ENCODE results near the gene CCDC157.
"Not testable (repeated sequence)": the region's sequence is repeated elsewhere in the genome, so short reads cannot be mapped to it uniquely, and the experiment has no call there.

The CCDC157 gene

DNA sequence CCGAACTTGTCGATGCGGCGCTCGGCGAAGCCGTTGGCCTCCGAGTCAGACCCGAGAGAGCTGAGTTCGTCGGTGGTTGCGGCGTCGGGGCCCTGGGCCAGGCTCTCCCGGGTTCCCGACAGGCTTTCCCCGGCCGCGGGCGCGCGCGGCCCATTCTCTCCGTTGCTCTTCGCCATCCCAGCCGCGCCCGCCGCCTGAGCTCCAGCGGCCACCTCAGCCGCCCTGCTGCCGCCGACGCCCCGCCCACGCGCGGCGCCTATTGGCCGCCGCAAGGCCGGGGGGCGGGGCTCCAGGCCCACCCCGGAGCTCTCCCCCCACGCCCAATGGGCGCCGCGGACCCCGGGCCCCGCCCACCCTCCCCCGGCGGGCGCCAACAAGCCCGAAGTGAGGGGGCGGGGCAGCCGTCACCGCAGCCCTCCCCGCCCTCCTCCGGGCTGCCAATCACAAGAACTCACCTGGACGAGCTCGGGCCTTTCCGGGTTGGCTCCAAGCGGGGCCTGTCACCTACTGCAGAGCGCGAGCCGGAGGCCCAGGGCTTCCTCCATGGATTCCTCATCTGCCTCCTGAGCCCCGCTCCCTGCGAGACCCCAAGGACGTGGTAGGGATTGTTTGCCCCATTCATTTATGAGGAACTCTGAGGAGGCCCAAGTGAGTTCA, 30.0 kb upstream of the CCDC157 start, which contains the start of gene TBC1D10A:
TBC1D10A (minus strand) TSS at position 236 of the 657 bp plus-strand sequence; CDS start at position 176, 60 bp downstream.
- Histone ChIP-seq H3K27me3 (ENCODE audit: control insufficient read depth in 1 of 2, insufficient read depth in 2 of 2, low read length in 2 of 2) (no peaks in the 10 kb centered on the region), H3K27ac (ENCODE audit: low read depth, low read length) (peak within 1 kb of the TSS; percentile 81), H3K4me3 (ENCODE audit: low read depth in 1 of 2, low read length in 2 of 2) (peak within 1 kb of the TSS; percentile 74 to 82), H3K9ac (ENCODE audit: low read length) (peak within 1 kb of the TSS; percentile 60), H3K9me3 (ENCODE audit: low read length) (no peaks in the 10 kb centered on the region), H3K36me3 (ENCODE audit: insufficient read depth, low read length) (no peaks in the 10 kb centered on the region), H3K4me1 (ENCODE audit: insufficient read depth, low read length) (peaks cover 39% of the 10 kb centered on the region)

DNA sequence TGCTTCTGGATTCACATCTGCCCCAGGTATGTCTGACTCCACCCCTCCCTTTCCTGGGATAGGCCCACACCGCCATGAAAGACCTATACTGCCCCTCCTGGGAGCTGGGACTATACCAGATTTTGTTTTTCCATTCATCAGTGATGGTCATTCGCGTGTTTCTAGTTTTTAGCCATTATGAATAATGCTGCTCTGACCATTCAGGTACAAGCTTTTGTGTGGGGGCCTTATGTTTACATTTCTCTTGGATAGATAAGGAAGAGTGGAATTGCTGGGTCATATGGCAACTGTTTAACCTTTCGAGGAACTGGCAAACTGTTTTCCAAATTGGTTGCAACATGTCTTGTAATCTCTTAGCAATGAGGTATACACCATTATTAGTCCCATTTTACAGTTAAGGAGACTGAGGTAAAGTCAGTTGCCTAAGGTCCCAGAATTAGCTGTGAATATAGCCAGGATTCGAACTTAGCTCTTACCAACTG, 28.9 kb upstream of the CCDC157 start:
- H3K27me3 ChIP-seq (ENCODE audit: control insufficient read depth in 1 of 2, insufficient read depth in 2 of 2, low read length in 2 of 2), result no peaks in the 10 kb centered on the region
- H3K36me3 ChIP-seq (ENCODE audit: insufficient read depth, low read length), result peaks cover 8% of the 10 kb centered on the region
- no peak overlapping the region for H3K4me3 ChIP-seq (ENCODE audit: low read depth in 1 of 2, low read length in 2 of 2)
- H3K9ac ChIP-seq (ENCODE audit: low read length), result no peak overlapping the region
- peaks cover 34% of the 10 kb centered on the region for H3K4me1 ChIP-seq (ENCODE audit: insufficient read depth, low read length)
- no peak overlapping the region for H3K27ac ChIP-seq (ENCODE audit: low read depth, low read length)
- H3K9me3 ChIP-seq (ENCODE audit: low read length), result no peaks in the 10 kb centered on the region

DNA sequence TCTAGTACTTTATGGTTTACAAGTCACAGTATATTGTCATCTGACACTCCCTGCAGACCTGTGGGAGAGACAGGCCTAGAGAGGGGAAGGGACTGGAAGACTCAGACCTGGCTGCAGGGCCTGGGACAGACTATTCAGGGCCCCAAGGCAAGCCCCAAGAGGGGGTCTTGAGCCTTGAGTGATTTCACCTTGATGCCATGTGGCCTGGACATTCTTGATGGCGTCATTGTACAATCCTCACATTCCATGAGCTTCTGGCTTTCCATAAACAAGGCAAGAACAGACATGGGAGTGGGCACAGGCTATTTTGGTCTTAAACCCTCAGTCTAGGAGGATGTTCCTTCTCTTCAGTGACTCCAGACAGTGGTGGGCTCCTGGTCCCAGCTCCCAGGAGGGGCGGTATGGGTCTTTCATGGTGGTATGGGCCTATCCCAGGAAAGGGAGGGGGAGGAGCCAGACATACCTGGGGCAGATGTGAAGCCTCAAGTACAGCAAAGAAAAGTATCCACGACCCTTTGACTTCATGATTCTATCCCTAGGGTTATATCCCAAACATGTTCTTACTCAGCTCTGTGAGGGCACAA, 28.2 kb upstream of the CCDC157 start:
- no peak overlapping the region for H3K4me3 ChIP-seq (ENCODE audit: low read depth in 1 of 2, low read length in 2 of 2)
- H3K27ac ChIP-seq (ENCODE audit: low read depth, low read length), result no peak overlapping the region
- H3K36me3 ChIP-seq (ENCODE audit: insufficient read depth, low read length), result peaks cover 14% of the 10 kb centered on the region
- no peaks in the 10 kb centered on the region for H3K27me3 ChIP-seq (ENCODE audit: control insufficient read depth in 1 of 2, insufficient read depth in 2 of 2, low read length in 2 of 2)
- H3K4me1 ChIP-seq (ENCODE audit: insufficient read depth, low read length), result peaks cover 29% of the 10 kb centered on the region
- no peaks in the 10 kb centered on the region for H3K9me3 ChIP-seq (ENCODE audit: low read length)
- no peak overlapping the region for H3K9ac ChIP-seq (ENCODE audit: low read length)

DNA sequence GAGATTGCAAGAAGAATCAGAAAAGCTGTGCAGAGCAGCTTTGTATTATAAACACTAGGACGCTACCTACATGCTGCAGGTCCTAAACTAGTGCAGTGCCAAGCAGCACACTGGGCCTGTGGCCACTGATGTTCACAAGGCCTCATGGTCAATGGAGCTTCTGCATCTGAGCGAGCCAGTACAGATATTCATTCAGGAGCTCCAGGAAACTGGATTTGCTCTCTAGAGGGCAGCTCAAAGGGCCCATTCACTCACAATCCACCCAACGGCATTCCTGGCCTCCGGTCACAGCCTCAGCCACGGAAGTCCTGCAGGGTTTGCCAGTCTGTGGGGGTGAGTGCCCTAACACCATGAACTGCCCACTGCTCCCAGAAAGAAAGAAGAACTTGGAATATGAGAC, 24.3 kb upstream of the CCDC157 start:
- no peak overlapping the region for H3K27ac ChIP-seq (ENCODE audit: low read depth, low read length)
- H3K36me3 ChIP-seq (ENCODE audit: insufficient read depth, low read length), result peaks cover 54% of the 10 kb centered on the region
- no peak overlapping the region for H3K4me3 ChIP-seq (ENCODE audit: low read depth in 1 of 2, low read length in 2 of 2)
- H3K9me3 ChIP-seq (ENCODE audit: low read length), result no peaks in the 10 kb centered on the region
- H3K27me3 ChIP-seq (ENCODE audit: control insufficient read depth in 1 of 2, insufficient read depth in 2 of 2, low read length in 2 of 2), result no peaks in the 10 kb centered on the region
- no peak overlapping the region for H3K9ac ChIP-seq (ENCODE audit: low read length)
- peaks cover under 1% of the 10 kb centered on the region for H3K4me1 ChIP-seq (ENCODE audit: insufficient read depth, low read length)

DNA sequence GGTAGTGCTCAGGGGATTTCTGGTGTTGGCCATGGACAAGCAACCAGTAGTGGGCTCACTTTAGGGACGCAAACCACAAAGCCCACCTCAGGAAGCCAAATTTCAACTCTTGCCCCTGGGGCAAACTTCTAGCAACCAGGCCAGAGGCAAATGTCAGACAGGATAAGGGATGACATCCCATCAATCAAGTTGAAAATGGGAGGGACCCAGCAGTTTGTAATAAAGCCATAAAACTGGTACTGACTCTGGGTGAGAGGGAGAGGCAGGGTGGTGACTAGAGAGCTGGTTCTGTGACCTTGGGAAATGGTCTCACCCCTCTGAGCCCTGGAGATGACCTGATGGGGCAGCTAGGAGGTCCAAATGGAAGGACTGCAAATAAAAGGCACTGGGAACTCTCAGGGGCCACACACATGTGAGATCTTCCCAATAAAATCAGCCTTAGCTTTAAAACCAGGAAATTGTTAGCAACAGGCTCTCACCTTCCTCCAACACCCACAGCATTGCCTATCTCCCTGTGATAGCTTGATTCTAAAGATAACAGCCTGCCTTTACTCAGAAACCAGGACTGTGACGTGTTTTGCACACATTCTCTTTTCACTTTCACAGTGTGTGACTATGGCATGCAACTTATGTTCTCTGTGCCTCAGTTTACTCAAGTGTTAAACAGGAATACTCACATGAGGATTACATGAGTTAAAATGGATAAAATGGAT, 23.7 kb upstream of the CCDC157 start:
- Histone ChIP-seq H3K27me3 (ENCODE audit: control insufficient read depth in 1 of 2, insufficient read depth in 2 of 2, low read length in 2 of 2) (no peaks in the 10 kb centered on the region), H3K27ac (ENCODE audit: low read depth, low read length) (no peak overlapping the region), H3K9ac (ENCODE audit: low read length) (no peak overlapping the region), H3K9me3 (ENCODE audit: low read length) (no peaks in the 10 kb centered on the region), H3K4me1 (ENCODE audit: insufficient read depth, low read length) (no peaks in the 10 kb centered on the region), H3K36me3 (ENCODE audit: insufficient read depth, low read length) (peaks cover 59% of the 10 kb centered on the region), H3K4me3 (ENCODE audit: low read depth in 1 of 2, low read length in 2 of 2) (no peak overlapping the region)

DNA sequence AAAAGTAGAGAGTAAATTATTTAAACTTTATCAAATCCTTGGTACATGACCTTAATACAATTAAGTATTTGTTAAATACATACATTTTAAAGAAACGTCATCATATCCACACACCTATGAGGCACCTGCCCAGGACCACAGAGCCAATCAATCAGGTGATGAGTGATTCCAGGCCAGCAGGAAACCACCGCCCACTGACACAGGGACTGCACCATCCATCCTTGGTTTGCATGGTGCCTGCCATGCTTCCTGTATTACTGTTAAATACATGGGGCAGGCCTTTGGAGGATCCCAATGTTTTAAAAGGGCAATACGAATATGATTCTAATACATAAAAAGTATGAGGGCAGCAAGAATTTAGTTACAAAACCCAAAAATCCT, 23.1 kb upstream of the CCDC157 start:
- peaks cover 64% of the 10 kb centered on the region for H3K36me3 ChIP-seq (ENCODE audit: insufficient read depth, low read length)
- H3K9me3 ChIP-seq (ENCODE audit: low read length), result no peaks in the 10 kb centered on the region
- no peaks in the 10 kb centered on the region for H3K27me3 ChIP-seq (ENCODE audit: control insufficient read depth in 1 of 2, insufficient read depth in 2 of 2, low read length in 2 of 2)
- H3K9ac ChIP-seq (ENCODE audit: low read length), result no peak overlapping the region
- H3K4me3 ChIP-seq (ENCODE audit: low read depth in 1 of 2, low read length in 2 of 2), result no peak overlapping the region
- no peak overlapping the region for H3K27ac ChIP-seq (ENCODE audit: low read depth, low read length)
- H3K4me1 ChIP-seq (ENCODE audit: insufficient read depth, low read length), result no peaks in the 10 kb centered on the region

DNA sequence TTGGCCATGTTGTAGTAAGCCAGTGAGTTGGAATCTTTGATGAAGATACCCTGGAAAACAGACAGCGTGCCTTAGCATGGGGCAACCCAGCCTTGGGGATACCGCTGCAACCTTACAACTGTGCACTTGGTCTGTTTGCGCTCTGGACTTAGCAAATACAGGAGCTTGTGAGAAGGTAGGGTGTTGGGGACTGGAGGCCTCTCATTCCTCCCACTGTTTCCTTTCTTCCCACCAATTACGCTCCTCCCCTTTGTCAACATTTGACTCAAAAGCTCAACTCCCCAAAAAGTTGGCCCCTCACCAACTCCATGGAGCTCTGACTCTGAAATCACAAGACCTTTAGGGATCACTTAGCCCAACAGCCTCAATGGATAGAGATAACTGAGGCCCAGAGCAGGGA, 22.2 kb upstream of the CCDC157 start:
- Histone ChIP-seq H3K9me3 (ENCODE audit: low read length) (no peaks in the 10 kb centered on the region), H3K9ac (ENCODE audit: low read length) (no peak overlapping the region), H3K4me1 (ENCODE audit: insufficient read depth, low read length) (no peaks in the 10 kb centered on the region), H3K27ac (ENCODE audit: low read depth, low read length) (no peak overlapping the region), H3K4me3 (ENCODE audit: low read depth in 1 of 2, low read length in 2 of 2) (no peak overlapping the region), H3K36me3 (ENCODE audit: insufficient read depth, low read length) (peaks cover 74% of the 10 kb centered on the region), H3K27me3 (ENCODE audit: control insufficient read depth in 1 of 2, insufficient read depth in 2 of 2, low read length in 2 of 2) (no peaks in the 10 kb centered on the region)

DNA sequence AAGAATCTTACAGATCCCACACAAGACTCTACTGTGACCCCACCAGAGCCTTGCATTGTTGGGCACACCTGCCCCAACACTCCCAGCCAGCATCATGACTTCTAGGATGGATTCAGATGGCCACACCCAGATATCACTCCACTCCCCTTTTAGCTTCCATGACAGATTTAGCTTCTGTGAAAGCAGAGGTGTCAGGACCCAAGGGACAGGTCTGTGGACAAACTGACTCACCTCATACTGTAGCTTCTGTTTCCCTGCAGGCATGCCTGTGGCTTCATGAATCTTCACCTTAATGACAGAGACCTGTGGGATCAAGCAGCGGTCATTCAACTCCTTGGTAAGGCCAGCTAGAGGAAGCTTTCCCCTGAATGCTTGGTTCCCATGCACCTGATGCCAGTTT, 21.6 kb upstream of the CCDC157 start:
- no peak overlapping the region for H3K9ac ChIP-seq (ENCODE audit: low read length)
- H3K27ac ChIP-seq (ENCODE audit: low read depth, low read length), result no peak overlapping the region
- H3K27me3 ChIP-seq (ENCODE audit: control insufficient read depth in 1 of 2, insufficient read depth in 2 of 2, low read length in 2 of 2), result no peaks in the 10 kb centered on the region
- no peaks in the 10 kb centered on the region for H3K4me1 ChIP-seq (ENCODE audit: insufficient read depth, low read length)
- no peaks in the 10 kb centered on the region for H3K9me3 ChIP-seq (ENCODE audit: low read length)
- no peak overlapping the region for H3K4me3 ChIP-seq (ENCODE audit: low read depth in 1 of 2, low read length in 2 of 2)
- peaks cover 79% of the 10 kb centered on the region for H3K36me3 ChIP-seq (ENCODE audit: insufficient read depth, low read length)

DNA sequence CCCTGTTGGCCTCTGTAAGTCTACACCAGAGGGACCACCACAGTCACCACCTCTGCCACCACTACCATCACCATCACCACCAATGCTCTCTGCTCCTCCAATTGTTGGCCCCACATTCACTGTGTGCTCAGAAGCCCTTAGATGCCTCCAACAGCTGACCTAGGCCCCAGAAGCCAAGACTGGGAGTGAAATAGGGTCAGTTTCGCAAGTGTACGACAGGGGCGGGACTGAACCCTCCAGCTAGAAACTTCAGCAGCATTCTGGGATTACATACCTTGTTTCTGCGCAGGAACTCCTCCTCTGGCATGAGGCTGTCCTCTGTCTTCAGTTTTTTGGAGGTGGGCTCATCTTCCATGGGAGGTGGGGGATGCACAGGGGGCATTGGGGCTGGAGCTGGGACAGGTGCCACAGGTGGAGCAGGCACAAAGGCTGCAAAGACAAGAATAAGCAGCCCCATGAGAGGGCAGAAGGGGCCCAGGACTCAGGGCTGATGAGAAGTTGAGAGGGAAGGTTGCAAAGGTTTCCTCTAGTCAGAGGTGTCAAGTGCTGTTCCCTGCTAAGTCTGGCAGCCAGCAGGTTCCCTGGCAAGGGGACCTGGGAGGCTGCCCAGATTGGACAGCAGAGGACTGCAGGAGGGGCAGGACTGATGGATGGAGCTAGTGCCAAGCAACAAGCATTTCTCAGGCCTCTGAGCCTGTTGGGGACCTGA, 19.9 kb upstream of the CCDC157 start:
- peaks cover 95% of the 10 kb centered on the region for H3K36me3 ChIP-seq (ENCODE audit: insufficient read depth, low read length)
- no peaks in the 10 kb centered on the region for H3K4me1 ChIP-seq (ENCODE audit: insufficient read depth, low read length)
- no peak overlapping the region for H3K27ac ChIP-seq (ENCODE audit: low read depth, low read length)
- H3K9ac ChIP-seq (ENCODE audit: low read length), result no peak overlapping the region
- no peaks in the 10 kb centered on the region for H3K9me3 ChIP-seq (ENCODE audit: low read length)
- H3K27me3 ChIP-seq (ENCODE audit: control insufficient read depth in 1 of 2, insufficient read depth in 2 of 2, low read length in 2 of 2), result no peaks in the 10 kb centered on the region
- no peak overlapping the region for H3K4me3 ChIP-seq (ENCODE audit: low read depth in 1 of 2, low read length in 2 of 2)

DNA sequence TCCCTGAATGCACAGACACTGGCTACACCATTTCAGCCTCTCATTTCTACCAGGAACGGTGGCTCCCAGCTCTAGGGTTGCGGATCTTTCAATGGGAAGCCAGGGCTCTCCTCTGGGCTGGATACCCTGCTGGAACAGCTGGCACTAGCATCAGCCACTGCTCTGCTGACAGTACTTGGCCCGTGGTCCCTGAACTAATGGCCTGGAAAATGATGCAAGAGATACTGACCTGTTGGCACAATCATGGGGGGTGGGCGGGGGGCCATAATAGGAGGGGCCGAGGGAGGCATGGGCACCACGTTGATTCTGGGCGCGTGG, 19.4 kb upstream of the CCDC157 start:
- Histone ChIP-seq H3K27ac (ENCODE audit: low read depth, low read length) (no peak overlapping the region), H3K9me3 (ENCODE audit: low read length) (no peaks in the 10 kb centered on the region), H3K36me3 (ENCODE audit: insufficient read depth, low read length) (peaks cover 98% of the 10 kb centered on the region), H3K4me3 (ENCODE audit: low read depth in 1 of 2, low read length in 2 of 2) (no peak overlapping the region), H3K27me3 (ENCODE audit: control insufficient read depth in 1 of 2, insufficient read depth in 2 of 2, low read length in 2 of 2) (no peaks in the 10 kb centered on the region), H3K4me1 (ENCODE audit: insufficient read depth, low read length) (no peaks in the 10 kb centered on the region), H3K9ac (ENCODE audit: low read length) (no peak overlapping the region)

DNA sequence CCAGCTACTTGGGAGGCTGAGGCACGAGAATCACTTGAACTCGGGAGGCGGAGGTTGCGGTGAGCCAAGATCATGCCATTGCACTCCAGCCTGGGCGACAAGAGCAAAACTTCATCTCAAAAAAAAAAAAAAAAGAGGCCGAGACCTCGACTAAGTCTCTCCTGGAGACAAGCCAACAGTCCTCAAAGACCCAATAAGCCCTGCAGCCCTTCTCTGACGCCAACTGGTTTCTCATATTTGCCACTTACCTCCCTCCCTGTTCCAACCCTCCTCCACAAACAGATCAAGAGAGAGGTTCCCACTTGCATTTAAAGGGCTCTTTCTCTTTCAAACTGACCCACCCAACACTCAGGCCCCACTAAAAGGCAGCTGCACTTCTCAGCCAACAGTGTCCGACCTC, 18.5 kb upstream of the CCDC157 start:
- H3K27ac ChIP-seq (ENCODE audit: low read depth, low read length); H3K9ac ChIP-seq (ENCODE audit: low read length): not testable (repeated sequence)
- peaks cover 98% of the 10 kb centered on the region for H3K36me3 ChIP-seq (ENCODE audit: insufficient read depth, low read length)

More for the DNA sequence above, 18.5 kb upstream of the CCDC157 start:
- H3K4me3 ChIP-seq (ENCODE audit: low read depth in 1 of 2, low read length in 2 of 2); H3K27me3 ChIP-seq (ENCODE audit: control insufficient read depth in 1 of 2, insufficient read depth in 2 of 2, low read length in 2 of 2); H3K9me3 ChIP-seq (ENCODE audit: low read length); H3K4me1 ChIP-seq (ENCODE audit: insufficient read depth, low read length): not testable (repeated sequence)
